Glomerular visceral epithelial cell (primary cell): ENCODE measurements around the gene PDE11A.

Experiments used
- DNase-seq: peaks from one replicate; pipeline ENCODE4 v3.0.0-alpha.2; 2016; ENCODE audit errors: extremely low spot score

PDE11A gene

DNA sequence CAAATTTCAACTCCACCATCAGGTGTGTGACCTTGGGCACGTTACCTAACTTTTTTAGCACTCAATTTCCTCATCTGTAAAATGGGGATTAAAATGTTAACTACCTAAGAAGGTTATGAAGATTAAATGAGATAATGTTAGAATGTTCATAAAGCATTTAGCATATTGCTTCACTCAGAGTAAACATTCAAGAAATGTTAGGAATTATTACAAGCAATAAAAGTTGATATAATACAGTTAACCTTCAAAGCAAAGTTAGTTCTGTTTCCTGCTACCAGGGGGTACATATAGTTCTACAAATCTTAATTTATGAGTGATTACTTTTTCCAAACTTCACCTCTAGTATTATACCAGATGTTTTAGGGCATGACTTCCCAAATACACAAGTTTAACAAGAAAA lies 254.2 kb downstream of the PDE11A start:
- no peak for DNase-seq

DNA sequence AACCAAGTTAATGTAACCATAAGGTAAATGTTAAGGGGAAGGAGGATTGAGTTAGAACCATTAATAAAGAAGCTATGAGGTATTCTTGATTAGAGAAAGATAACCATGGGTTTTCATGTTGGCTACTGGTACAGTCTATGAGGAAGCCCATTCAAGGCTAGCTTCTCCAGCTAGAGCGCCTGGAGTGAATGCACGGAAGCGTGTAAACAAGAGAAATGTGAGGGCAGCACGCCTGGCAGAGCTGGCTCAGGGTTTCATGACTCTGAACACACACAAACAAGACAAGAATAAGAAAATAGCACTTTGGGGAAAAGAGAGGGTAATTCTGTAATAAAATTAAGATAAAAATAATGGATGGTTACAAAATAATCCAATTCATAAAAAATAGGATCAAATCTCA lies 255.3 kb downstream of the PDE11A start:
- no peak for DNase-seq

DNA sequence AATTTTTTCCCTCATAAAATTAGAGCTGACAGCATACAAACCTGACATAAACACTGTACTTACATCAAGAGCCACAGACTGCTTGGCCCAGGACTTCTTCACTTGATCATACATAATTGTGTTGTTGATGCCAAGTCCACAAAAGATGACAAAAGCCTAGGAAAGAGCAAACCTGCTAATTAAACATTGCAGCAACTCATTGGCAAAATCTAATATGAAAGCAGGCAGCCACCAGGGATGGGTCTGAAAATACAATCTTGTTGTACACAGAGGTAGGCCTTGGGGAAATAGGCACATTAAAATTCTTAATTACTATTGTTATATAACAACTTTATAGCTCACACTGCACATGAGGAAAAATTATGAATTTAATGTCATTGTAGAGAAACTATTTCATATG lies 255.8 kb downstream of the PDE11A start:
- no peak for DNase-seq

DNA sequence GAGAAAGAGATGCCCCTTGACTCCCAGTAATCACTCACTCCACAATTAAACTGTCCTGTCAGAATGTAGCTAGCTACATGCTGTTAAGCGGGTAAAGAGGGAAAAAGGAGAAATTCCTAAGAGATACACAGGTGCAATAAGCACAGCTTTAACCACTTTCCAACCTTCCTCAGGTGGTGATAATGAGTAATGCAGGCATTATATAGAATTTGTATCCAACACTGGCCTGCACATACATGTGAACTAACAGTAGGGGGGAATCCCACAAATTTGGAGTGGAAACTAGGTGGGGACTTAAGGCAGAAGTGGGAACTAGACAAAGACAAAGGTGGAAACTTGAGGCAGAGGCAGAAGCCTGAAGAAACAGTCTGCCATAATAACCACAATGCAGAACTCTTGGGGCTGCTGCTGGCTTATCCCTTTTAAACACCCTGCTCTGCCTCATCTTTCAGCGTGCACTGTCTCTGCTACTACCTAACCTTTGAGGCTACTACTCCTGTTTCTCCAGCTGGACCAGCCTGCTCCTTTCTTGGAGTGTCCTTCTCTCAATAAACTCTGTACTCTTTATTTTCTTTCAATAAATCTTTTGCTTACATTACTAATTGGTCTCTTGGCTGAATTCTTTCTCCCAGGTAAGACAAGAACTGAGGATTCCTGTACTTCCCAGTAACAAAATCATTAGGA lies 259.7 kb downstream of the PDE11A start:
- no peak for DNase-seq

DNA sequence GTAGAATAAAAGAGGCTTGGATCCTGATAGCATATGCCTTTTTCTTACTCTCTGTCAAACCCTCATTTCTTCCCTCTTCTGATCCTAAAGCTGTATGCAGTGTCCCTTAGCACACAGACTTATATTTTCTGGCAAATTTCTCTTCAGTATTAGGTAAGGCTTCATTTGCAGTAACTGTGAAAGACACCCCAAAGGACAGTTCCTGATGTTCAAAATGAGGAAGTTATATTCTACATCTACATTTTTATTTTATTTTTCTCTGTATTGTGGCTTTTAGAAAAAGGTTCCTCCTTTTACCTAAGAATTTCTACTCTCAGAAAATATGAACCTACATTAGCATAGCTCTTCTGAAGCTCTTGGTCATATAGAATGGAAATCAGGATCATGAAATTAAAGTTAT lies 261.7 kb downstream of the PDE11A start:
- DNase-seq: no peak

DNA sequence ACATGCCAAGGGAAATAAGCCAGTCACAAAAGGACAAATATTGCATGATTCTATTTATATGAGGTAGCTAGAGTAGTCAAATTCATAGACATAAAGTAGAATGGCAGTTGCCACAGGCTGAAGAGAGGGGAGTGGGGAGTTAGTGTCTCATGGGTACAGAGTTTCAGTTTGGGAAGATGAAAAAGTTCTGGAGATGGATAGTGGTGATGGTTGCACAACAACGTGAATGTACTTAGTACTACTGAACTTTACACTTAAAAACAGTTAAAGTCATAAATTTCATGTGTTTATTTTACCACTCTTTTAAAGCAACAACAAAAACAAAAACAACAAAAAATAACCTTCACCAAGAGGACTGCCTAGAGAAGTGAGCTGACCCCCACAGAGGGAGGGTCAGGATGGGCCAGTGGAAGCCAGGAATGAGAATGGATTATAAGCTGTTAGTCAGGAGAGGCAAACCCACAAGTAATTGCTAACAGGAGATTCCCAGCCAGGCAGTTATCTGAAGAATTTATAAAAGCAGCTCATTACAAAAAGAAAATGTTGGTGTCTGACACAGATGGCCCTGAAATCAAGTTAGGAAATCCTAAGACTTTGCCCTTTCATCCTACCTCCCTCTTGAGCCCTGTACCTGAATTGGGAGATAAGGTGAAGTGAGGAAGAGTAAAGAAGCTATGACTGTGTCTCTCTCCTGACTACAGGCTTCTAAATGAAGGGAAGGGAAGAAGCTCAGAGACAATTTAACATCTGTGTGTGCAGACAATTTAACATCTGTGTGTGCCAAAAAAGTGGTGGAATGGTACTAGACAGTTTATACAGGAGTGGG lies 263.4 kb downstream of the PDE11A start:
- DNase-seq: no peak

DNA sequence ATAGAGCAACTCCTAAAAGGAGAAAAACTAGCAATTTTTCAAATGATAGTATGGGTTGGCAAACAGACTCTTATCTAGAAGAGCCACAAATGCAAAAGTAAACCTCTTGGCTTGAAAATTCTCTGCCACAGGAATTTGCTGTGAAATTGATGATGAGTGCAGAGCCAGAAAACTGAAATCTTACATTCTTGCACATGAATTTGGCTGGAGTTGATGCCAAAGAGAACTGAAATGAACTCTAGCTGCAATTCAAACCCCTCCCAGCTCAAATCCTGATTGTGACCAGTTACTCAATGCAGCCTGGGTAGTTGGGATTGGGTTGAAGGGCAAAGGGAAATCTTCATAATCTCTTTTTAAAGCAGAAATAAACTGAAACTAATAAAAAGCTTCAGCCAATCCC lies 266.6 kb downstream of the PDE11A start:
- no peak for DNase-seq

DNA sequence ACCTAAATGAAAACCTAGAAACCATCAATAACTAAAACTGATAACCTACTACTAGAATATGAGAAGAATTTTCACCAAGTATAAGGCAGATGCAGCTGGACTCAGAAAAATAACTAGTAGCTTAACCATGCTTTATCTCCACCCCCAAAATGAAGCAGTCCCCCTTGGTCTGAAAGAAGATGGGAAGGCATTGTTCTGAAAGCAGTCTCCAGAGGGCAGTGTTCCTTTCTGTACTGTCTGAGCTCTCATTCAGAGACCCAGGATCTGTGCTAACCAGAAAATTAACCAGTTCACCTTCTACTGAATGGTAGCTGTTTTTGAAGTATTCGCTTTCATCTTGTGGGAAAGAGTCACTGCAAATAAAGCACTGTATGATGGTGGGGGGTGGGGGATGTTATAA lies 273.0 kb downstream of the PDE11A start:
- DNase-seq: peak; percentile 42

DNA sequence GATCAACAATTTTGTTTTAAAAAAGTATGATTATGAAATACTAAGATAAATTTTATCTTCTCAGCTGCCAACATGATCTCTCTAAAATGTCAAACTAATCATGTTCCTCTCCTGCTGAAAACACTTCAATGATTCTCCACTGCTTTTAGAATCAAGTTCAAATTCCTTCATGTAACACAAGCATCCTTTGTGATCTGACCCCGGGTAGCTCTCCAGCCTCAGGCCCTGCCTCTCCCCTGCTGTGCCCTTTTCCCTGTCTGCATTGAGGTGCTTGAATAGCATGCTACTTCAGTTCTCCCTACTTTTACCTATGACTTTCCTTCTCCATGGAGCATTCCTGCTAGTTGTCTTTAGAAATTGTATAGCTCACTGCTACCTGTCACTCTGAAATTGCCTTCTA lies 274.8 kb downstream of the PDE11A start:
- no peak for DNase-seq

DNA sequence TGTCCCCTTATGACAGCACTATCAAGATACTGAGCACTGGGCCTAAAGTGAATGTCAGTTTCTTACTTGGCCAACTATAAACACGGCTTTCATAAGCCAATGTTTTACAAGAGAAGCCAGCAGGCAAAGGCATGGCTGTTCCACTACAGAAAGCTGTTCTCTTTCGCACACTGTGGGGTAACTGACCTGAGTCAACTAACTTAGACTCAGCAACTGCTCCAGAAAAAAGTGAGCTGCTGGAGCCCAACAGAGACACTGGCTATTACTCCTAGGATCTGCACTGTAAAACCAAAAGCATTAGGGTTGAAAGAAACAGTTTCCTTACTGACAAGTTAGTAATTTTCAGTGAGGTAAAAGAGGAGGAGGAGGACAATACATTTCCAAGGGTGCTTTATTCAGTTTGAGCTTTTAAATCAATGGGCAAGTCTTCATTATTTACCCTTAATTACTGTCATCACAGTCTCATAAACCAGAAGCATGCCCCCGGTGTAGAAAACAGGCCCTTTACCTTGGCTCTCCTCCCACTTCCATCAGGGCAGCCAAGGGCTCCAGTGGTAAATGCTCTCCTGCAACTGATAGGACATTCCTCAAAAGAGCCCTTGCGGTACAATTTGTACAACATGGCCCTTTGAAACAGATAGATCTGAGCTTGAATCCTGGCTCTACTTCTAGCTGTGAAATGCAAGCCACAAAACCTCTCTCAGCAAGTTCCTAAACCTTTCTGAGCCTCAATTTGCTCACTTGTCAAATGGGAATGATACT lies 275.7 kb downstream of the PDE11A start:
- no peak for DNase-seq

DNA sequence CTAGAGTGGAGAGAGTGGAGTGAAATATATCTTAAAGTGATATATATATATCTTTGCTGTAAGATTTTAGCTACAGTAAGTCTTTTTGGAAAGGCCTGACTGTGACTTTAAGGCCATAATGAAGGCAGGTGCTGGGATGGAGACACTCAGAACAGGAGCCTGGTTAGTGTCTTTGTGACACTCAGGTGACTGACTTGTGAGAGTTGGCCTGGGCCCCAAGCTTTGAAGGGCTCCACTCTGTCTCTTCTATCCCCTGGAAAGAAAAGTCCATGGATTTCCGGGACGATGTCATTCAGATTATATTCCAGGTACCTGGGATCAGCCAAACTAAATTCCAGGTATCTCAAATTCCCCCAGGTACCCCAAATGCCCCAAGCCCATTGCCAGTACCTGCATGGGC lies 276.6 kb downstream of the PDE11A start:
- no peak for DNase-seq

DNA sequence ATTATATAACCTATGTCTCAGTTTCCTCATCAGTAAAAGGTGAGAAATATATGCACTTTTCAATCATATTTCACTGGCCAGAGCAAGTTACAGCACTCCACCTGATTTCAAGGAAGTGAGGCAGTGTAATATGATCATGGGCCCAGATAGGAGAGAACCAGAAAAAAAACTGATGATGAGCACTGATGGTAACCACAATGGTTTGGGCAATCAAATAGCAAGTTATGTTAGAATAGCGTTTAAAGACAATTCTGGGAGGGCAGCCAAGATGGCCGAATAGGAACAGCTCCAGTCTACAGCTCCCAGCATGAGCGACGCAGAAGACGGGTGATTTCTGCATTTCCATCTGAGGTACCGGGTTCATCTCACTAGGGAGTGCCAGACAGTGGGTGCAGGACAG lies 287.4 kb downstream of the PDE11A start:
- peak; percentile 61 for DNase-seq

DNA sequence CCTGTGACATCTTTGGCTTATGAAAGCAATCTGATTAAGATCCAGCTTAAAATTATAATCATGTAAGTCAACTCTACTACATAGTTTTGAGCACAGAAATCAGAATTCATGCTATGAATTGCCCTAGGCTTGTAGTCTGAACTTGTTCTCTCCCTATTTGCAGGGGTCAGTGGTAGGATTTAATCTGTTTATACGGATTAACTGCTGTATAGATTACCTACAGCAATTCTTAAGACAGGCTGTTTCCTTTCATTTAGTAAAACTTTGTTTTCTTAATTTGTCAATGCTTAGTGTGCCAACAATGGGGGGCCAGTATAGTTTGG lies 287.9 kb downstream of the PDE11A start:
- no peak for DNase-seq

DNA sequence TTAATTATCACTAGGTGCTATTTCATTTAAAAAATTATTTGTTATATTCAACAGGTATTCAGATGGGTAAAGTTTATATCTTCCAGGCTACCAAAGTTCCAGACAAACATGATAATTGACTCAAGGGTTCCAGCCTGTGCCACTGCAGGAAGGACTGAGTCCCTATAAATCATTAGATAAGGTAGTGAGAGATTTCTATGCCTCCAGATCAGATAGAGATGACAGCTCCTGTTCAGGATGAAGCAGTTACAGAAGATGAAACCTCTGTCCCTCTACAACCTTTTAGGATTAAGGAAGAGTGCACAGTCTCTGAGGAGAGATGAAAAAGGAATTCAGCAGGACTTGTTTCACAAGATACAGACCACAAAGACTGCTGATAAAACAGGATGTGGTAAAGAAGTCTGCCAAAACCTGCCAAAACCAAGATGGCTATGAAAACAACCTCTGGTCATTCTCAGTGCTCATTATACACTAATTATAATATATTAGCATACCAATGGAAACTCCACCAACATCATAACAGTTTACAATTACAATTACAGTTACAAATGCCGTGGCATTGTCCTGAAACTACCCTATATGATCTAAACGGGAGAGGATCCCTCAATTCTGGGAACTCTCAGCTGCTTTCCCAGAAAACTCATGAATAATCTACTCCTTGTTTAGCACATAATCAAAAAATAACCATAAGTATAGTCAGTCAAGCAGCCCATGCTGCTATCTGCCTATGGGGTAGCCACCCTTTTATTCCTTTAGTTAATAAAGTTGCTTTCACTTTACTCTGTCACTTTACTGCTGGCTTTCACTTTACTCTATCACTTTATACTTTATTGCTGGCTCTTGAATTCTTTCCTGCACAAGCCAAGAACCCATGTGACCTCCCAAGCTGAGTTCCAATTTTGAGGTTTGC lies 288.5 kb downstream of the PDE11A start:
- peak; percentile 81 for DNase-seq

DNA sequence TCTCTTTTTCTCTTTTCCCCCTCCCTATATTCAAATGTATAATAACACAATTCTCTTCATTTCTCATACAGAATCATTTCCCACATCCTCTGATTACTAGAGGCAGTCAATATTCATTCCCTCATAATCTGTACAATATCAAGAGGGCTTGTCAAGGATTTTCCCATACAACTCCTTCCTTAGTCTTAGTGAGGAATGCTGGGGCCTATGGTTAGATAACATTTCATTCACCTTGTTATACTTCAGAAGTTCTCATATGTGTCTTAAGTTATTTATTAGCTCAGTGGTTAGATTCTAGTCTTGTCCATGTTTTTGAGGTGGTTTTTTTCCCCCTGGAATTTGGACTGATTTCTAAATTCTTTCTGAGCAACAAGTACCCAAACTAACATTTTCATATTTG lies 289.5 kb downstream of the PDE11A start:
- DNase-seq: peak; percentile 82

DNA sequence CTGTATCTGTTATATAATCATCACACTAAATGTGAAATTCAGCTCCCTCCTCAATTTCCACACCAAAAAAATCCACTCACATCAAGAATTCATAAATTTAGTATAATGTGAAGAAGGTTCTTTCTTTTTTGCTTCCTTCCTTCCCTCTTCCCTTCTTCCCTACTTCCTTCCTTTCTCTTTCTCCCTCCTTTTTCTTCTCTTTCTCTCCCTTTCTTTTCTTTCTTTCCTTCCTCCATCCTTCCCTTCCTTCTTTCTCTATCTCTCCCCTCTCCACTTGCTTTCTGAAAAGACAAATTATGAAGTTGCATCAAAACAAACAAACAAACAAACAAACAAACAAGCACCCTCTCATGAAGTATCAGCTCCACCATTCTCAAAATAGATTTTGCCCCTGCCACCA lies 290.0 kb downstream of the PDE11A start:
- DNase-seq: no peak

DNA sequence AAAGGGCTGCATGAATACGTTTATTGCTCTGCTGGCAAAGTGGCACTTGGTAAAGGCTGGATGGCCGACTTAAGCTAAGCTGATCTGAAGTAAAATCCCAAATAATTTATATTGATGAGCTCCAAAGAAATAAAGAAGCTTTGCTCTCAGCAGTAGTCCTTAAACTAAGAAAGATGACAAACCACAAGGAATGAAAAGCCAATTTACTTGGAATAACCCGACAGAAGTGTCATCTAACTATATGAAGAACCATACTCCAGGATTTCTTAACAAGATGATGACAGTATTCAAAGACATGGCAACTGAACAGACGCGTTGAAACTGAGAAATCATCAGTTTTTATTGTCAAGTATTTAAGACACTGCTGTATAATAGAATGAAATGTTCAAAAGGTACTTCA lies 294.1 kb downstream of the PDE11A start:
- DNase-seq: no peak

DNA sequence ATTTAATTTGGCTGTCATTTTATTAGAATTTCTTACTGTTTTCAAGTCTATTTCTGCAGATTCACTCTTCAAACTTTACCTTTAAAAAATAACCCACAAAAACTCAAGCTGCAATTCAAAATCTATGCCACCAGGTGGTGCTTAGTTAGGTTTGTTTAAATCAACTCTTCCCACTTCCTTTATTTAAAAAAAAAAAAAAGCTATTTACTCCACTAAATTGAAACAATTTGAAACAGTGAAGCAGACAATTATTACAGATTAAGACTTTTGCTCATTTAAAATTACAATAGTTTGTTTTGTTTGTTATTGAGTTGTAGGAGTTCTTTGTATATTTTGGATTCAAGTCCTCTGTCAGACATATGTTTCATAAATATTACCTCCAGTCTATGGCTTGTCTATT lies 300.0 kb downstream of the PDE11A start:
- peak; percentile 50 for DNase-seq

DNA sequence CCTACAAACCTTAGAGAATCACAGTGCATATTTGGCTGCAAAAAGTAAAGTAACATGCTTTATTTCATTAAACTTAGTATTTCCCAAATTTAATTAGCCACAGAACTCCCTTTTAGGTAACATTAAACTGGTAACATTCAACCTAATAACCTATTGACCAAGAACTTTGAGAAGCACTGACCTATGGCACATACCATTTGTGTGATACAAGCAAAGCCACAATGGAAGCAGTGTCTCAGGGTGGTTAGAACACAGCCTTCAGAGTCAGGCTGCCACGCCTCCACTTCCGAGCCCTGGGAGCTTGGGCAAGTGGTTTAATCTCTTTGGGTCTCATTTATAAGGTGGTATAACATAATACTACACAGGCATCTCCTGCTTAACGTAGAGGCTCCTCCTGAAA lies 301.4 kb downstream of the PDE11A start:
- DNase-seq: peak; percentile 25

DNA sequence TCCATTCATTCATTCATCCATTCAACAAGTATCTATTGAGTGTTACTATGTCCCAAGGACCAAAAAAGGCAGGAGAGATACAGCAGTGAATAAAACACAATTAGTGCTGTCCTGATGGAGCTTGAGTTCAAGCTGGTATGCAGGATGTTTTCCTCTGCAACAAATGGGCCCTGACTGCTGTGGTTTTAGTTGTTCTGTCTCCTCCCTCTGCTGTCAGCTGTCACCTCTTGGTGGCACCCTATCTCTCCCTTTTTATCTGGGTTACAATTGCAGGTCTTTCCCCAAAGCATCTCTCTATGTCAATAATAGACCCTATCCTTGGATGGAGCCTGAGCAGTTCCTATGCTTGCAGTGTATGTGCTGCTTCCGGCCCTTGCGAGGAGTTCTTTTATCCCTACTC lies 304.8 kb downstream of the PDE11A start:
- DNase-seq: no peak

DNA sequence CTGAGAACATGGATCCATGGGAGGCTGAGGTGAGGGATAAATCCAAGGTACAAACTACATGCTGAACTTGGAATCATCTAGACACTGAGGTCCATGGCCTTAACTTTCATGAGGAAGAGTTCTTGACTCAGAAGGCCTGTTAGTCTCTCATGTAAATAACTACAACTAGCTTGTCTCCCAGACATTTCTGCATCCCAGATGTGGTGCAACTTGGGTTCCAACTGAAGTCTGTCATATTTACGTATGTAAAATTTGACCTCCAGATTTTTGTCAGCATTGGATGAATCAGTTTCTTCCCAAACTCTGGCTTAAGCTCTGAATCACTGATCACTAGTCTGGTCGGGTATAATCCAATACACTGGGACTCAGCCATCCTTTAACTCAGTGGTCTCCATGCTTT lies 306.9 kb downstream of the PDE11A start:
- no peak for DNase-seq
